Measurements from ENCODE around the gene FOLR2.

FOLR2 gene

DNA sequence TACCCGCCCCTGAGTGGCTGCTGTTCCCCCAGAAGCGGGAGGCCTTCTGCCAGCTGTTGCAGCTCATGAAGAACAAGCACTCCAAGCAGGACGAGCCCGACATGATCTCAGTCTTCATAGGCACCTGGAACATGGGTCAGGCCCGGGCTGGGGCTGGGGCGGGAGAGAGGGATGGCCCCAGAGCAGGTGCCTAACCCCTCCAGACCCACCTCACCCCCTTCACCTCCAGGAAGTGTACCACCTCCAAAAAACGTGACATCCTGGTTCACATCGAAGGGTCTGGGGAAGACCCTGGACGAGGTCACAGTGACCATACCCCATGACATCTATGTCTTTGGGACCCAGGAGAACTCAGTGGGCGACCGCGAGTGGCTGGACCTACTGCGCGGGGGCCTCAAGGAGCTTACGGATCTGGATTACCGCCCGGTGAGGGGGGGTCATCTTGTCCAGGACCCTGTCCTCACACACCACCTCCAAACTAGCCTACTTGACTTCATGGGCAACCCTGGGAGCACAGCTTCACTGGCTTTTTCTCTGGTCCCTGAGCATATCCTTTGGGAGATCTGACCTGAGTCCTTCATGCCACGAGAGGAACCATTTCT is 14.3 kb downstream of the FOLR2 start:
- DNase-seq = peak; percentile 21

DNA sequence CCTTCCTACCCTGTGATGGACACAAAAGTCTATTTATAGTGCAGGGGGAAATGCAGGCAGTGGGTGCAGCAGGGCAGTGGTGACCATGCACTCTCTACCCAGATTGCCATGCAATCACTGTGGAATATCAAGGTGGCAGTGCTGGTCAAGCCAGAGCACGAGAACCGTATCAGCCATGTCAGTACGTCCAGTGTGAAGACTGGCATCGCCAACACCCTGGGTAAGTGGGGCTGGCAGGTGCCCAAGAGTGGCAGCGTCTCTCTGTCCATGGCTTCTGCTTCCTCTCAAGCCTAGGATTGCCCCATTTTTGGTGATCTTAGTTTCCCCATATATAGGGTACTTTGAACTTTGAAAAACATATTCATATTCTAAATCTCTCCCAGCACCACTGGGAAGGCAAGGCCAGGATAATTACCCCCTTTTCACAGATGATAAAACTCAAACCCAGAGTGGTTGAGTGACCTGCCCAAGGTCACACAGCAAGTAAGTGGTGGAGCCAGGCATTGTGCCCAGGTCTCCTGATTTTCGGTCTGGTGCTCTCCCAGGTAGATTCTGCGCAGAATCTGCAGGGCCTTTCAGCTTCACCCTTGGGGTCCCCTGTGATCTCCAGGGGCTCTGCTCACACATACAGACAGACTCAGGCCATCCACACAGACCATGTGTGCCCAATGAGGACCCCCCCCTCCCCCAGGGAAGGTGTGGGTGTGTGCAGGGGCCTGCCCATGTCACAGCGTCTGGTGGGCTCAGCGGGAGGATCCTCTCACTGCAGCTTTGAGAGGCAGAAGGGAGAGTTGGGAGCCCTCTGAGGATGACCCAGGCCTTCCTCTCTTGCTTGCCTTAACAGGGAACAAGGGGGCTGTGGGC is 15.0 kb downstream of the FOLR2 start:
- DNase-seq = peak; percentile 41

DNA sequence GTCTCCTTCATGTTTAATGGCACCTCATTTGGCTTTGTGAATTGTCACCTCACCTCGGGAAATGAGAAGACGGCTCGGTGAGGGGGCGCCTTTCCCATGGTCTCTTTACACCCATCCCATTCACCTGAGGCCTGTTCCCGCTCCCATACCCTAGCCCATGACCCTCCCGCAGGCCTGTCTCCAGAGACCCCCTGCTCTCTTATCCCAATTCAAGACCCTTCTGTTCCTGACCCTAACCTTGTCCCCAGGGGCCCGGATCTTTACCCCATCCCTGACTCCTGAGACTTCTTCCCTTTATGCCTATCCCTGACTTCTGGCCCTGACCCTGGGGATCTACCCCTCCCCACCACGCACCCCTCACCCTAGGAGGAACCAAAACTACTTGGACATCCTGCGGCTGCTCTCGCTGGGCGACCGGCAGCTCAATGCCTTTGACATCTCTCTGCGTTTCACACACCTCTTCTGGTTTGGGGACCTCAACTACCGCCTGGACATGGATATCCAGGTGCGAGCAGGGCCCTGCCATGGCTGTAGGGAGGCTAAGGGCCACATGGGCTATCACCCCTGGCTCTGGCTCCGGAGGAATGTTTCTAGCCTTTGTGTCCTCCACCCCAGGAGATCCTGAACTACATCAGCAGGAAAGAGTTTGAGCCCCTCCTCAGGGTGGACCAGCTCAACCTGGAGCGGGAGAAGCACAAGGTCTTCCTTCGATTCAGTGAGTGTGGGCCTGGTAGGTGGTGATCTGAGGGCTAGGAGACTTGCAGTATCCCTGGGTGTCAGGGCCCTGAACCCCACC is 15.9 kb downstream of the FOLR2 start:
- DNase-seq = peak; percentile 35

DNA sequence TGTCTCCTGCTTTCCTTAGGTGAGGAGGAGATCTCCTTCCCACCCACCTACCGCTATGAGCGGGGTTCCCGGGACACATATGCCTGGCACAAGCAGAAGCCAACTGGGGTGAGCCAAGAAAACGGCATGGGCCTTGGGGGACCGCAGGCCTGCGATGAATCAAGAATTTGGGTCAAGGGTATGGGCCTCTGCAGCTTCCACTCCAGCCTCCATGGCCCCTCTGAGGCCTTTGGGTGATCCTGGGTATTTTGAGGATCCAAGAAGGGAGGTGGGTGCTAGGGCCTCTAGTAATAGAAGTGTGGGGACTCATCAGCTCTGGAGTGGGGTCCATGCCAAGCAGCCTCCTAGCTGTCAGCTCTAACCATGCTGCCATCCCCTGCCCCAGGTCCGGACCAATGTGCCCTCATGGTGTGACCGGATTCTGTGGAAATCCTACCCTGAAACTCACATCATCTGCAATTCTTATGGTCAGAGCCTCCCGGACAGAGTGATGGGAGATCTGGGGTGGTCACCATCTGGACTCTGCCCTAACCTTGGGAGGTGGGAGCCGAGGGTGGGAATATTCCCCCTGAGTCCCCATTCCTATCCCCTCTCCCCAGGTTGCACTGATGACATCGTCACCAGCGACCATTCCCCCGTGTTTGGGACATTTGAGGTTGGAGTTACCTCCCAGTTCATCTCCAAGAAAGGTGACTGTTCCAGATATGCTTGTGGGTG is 16.6 kb downstream of the FOLR2 start:
- no peak for DNase-seq

DNA sequence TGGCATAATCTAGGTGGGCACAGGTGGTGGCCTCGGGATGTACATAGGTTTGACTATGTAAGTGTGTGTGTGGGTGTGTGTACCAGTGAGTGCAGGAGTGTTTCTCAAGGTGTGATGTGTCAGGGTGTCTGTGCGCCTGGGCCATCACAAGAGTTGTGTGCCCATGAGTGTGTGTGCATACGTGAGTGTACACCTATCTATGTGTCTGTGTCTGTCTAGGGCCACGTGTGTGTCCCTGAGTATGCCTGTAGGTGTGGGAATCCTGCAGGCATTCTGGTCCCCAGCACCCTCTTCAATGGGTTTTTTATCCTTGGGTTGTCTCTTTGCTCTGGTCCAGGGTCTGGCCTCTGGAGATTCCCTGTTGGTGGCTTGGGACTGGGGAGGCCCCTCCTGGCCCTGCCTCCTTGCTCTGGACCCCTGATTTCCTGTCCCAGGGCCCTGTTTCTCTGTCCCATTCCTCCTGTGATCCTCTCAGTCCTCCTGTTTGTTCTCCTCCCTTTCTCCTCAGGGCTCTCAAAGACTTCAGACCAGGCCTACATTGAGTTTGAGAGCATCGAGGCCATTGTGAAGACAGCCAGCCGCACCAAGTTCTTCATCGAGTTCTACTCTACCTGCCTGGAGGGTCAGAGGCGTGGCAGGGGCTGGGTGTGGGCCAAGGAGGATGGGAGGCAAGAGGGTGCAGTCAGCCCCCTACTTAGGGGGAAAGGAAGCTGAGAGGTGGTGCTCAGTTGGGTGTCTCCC is 17.3 kb downstream of the FOLR2 start:
- no peak for DNase-seq

DNA sequence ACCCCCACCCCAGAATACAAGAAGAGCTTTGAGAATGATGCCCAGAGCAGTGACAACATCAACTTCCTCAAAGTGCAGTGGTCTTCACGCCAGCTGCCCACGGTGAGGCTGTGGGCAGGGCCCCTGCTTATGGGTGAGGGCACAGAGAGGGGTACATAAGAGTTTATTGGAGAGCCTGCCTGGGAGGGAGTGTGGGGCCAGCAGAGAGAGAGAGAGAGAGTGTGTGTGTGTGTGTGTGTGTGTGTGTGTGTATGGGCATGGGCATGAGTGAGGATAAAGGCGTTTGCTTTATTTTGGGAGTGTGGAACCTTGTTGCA is 17.9 kb downstream of the FOLR2 start:
- no peak for DNase-seq

DNA sequence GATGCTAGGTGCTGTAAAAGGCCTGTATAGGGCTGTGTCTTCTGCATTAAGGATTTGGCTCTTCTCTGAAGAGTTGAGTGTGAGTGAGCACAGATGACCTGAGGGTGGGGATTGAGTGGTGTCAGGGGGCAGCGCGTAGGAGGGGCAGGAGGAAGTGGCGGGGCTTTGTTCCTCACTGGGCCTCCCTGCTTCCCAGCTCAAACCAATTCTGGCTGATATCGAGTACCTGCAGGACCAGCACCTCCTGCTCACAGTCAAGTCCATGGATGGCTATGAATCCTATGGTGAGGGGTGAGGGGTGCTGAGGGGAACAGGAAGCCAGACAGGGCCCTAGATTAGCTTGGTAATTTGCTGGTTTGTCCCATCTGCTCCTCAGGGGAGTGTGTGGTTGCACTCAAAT is 18.3 kb downstream of the FOLR2 start:
- no peak for DNase-seq

DNA sequence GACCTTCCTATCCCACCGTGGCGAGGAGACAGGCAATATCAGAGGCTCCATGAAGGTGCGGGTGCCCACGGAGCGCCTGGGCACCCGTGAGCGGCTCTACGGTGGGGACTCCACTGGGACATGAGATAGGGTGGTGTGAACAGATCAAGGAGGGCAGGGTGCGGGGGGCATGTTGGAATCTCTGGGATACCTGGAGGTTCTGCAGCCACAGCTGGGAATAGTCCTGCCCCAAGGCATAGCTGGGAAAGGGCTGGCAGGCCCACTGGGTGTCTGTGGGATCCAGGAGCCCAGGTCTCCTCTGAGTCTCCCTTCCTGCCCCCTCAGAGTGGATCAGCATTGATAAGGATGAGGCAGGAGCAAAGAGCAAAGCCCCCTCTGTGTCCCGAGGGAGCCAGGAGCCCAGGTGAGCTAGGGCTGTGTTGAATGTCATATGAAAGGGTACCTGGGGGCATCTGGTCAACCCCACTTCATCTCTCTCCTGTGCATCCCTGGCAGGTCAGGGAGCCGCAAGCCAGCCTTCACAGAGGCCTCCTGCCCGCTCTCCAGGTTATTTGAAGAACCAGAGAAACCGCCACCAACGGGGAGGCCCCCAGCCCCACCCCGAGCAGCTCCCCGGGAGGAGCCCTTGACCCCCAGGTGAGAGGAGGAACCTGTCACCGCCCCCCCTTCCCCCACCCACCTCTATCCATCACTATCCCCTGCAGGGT is 18.9 kb downstream of the FOLR2 start:
- no peak for DNase-seq

DNA sequence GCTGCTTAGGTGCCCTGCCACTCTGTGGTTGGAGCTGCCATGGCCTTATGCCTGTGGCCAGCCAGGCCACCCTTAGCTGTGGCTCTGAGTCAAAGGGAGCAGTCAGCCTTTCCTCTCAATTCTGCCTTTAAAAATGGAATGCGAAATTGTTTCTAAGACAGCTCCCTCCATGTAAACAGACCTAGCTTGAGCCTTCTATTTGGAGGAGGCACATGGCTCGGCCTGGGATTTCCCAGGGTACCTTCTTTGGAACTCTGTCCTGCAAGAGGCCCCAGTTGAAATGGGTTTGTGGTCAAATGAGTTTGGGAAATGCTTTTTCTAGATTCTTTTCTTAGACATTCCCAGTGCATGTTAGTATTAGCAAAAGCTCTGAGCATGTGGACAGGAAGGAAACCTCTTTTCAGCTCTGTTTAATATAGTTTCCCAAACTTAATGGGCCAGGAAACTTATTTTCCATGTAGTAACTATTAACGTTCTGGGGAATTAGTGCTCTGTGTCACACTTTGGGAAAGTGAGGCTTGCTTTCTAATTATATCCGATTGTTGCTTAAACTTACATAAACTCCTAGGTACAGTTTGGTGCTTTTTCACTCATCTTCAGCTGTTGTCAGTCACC is 19.6 kb downstream of the FOLR2 start:
- no peak for DNase-seq

DNA sequence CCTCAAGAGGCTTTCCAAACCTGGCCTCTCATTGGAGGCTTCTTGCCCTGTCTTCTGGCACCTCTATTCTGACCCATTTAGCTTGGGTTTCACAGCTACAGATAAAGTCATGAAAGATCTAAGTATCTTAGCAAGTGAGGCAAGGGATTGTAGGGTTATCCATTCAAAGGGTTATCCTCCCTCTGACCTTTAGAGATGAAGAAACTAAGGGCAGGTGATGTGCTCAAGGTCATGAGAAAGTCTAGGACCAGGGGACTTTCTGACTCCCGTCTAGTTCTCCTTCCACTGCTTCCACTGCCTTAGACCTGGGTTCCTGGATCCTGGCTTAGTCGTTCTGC is 20.1 kb downstream of the FOLR2 start:
- no peak for DNase-seq

DNA sequence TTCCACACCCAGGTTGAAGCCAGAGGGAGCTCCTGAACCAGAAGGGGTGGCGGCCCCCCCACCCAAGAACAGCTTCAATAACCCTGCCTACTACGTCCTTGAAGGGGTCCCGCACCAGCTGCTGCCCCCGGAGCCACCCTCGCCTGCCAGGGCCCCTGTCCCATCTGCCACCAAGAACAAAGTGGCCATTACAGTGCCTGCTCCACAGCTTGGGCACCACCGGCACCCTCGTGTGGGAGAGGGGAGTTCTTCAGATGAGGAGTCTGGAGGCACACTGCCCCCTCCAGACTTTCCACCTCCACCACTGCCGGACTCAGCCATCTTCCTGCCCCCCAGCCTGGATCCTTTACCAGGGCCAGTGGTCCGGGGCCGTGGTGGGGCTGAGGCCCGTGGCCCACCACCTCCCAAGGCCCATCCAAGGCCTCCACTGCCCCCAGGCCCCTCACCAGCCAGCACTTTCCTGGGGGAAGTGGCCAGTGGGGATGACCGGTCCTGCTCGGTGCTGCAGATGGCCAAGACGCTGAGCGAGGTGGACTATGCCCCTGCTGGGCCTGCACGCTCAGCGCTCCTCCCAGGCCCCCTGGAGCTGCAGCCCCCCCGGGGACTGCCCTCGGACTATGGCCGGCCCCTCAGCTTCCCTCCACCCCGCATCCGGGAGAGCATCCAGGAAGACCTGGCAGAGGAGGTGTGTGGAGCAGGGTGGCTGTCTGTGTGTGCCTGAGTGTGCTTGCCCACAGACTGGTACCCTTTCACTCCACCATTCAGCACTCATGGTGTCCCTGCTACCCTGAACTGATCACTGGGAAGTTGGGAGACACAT is 20.7 kb downstream of the FOLR2 start:
- no peak for DNase-seq

DNA sequence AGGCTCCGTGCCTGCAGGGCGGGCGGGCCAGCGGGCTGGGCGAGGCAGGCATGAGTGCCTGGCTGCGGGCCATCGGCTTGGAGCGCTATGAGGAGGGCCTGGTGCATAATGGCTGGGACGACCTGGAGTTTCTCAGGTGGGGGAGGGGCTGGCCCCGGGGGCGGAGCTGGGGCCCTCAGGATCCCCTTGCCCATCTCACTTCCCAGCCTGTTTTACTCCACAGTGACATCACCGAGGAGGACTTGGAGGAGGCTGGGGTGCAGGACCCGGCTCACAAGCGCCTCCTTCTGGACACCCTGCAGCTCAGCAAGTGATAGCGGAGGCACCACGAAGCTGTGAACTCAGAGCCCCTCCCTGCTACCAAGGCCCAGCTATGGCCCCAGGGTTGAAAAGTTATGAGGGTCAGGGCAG is 21.5 kb downstream of the FOLR2 start:
- no peak for DNase-seq

DNA sequence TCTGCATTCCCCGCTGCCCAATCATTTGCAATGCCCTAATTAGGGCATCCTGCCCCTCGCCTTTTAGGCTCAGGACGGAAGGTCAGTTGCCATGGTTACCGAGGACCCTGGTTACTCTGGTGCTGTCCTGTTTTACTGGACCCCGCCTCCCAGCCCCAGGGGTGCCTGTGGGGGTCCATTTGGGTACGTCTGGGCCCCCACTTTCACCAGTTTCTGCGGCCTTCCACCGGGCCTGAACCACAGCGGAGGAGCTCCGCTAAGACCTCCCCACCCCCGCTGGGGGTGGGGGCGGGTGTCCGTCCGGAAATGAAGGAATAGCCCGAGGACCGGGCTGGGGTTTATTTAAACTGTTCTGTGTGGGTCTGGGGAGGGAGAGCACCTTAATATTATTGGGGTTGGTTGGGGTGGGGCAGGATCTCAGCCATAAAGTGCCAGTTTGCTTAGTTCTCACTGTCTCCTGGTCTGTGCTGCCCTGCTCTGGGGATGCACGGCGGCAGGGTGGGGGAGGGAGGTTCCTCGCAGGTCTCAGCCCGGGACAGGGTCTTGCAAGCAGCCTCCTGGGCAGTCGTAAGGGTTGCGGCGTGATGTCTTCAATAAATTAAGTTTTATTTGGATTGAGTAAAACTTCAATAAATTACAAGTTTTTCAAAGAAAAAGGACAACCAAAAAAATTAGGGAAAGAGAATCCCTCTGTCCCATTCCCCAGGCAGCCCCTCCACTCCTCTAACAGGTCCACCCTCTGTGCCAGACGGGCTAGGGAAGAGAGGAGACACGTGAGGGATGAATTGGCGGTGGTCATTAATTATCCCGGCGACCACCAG is 22.1 kb downstream of the FOLR2 start:
- DNase-seq = no peak

DNA sequence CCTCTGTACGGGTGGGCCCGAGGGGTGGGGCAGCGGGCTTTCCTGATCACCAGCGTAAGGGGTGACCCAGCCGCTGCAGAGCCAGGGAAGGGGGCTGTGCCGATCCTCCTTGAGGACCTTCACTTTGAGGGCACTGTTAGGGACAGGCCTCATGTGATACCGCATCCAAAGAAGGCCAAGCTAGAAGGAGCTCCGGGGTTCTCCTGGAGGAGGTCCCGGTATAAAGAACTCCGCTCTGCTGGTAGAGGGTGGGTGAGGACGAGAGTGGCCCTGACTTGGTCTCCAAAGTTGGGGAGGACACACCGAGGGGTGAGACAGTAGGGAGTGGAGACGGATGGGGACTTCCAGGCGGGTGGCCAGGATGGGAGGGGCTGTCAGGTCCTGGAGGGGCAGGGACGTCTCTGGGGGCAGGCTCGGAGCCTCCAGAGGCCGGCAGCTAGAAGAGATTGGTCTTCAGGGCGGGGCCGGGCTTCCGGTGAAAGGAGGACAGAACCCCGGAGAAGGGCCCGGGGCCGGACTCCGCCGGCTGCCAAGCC is 22.8 kb downstream of the FOLR2 start:
- DNase-seq = peak; percentile 72

DNA sequence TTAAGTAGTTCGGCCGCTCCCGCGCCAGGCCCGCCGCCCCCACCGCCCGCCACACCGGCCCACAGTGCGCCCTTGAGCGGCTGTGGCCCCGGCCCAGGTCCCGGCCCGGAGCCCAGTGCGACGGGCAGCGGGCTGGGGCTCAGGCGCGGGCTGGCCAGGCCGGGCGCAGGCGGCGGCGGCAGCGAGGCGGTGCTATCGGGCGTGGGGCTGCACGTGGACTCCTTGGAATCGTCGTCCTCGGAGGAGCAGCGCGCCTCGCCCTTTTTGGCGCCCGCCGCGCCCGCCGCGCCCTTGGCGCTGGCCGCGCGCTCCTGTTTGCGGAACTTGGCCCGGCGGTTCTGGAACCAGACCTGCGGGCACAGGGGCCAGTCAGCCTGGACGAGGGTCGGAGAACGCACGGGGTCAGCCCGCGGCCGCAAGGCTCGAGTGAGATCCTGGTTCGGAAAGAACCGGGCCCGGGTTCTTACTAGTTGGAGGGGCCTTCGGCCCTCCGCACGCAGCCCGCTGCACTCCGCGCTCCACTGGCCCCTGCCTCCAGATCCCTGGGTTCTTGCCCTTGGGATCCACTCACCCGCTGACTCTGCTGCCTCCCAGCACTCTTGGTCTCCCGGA is 23.4 kb downstream of the FOLR2 start:
- peak; percentile 73 for DNase-seq

DNA sequence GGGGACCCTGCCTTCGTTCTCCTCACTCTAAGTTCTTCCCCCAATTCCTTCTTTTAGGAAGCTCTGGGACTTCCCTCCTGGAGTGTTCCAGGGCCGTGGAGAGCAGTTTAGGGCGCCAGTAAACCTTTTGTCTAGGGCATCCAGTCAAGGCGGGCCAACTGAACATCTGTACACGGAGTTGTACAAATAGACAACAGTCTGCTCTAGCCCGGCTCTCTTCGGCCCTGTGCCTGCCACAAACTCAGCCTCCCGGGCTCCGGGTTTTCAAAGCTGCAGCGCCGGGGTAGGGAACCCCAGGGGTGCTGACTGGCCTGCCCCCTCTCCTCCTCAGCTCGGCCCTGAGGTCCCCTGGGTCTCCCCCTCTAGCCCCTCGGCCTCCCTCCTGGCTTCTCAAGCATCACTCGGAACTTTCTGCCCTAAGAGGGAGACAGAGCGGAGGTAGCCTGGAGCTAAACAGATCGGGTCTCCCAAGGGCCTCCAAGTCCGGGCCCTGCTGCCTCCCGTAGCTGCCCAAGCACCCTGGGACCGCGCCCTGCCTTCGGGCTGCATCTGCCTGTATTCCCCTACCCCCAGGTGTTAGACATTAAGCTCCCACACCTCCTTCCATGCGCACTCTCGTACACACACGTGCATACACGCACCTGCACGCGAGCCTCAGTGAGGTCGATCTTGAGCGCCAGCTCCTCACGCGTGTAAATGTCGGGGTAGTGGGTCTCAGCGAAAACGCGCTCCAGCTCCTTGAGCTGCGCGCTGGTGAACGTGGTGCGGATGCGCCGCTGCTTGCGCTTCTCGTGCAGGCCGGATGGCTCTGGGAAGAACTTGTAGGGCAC is 24.1 kb downstream of the FOLR2 start:
- no peak for DNase-seq

DNA sequence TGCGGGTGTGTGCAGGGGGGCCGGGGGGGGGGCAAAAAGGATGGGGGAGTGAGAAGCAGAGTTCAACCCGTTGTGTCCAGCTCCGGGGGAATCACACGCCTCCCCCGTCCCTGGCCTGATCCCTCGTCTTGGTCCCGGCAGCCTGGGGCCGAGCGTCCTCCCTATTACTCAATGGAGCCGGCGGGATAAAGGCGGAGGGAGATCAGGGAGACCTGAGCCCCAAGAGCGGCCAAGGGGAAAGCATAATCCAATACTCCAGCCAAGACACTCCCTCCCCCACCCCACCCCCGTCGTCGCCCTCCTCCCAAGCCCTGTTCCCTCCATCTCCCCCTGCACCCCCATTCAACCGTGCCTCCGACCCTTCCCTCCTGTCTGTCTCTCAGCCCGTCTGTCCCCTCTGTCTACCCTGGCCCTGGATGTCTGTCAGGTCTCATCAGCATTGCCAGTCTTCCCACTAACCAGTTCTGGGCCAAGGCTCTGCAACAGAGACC is 24.7 kb downstream of the FOLR2 start:
- DNase-seq = no peak

DNA sequence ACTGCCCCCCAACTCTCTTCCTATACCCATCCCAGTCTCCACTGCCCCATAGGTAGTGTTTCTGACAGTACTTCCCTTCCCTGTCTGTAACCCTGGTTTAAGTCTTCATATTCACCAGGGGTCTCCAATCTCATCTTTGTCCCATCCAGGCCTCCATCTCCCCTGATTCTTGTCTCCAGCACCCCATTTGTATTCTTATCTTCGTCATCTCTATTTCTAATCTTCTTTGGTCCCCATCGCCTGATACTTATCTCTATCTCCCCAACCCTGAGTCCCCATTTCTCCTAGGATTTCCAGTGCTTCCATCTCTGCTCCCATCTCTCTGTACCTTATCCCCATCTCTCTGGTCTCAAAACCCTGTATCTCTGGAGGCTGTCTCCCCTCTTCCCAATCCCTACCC is 25.5 kb downstream of the FOLR2 start:
- no peak for DNase-seq

Data from right forelimb (tissue), 1 donor.